Measurements from ENCODE around the gene ABCB1.

ABCB1 gene

GRCh38 chr7:87604264-87604663, 3.6 kb upstream of the ABCB1 start:
- no peaks in the 10 kb centered on the region for H3K36me3 Mint-ChIP-seq (ENCODE audit: low read depth)
- H3K27ac Mint-ChIP-seq = no peak overlapping the region
- peaks cover 12% of the 10 kb centered on the region for H3K4me1 Mint-ChIP-seq
- DNase-seq = no peak
- H3K9me3 Mint-ChIP-seq = peaks cover 4% of the 10 kb centered on the region
- TF ChIP-seq CTCF (IDR thresholded peaks at IDR 0.05) = no peak
- H3K4me3 Mint-ChIP-seq = no peak overlapping the region
- H3K27me3 Mint-ChIP-seq (ENCODE audit: low read depth, poor library complexity) = peaks cover 58% of the 10 kb centered on the region

GRCh38 chr7:87599336-87599735, 1.3 kb downstream of the ABCB1 start:
- Mint-ChIP-seq H3K4me3 (peak overlapping the region; percentile 55), H3K36me3 (ENCODE audit: low read depth) (no peaks in the 10 kb centered on the region), H3K27ac (no peak overlapping the region), H3K9me3 (peaks cover 4% of the 10 kb centered on the region), H3K4me1 (peaks cover 12% of the 10 kb centered on the region), H3K27me3 (ENCODE audit: low read depth, poor library complexity) (peaks cover 54% of the 10 kb centered on the region)
- no peak for DNase-seq
- TF ChIP-seq CTCF (IDR thresholded peaks at IDR 0.05) = no peak

GRCh38 chr7:87598234-87599009, 2.3 kb downstream of the ABCB1 start:
- no peak for DNase-seq
- H3K36me3 Mint-ChIP-seq (ENCODE audit: low read depth) = no peaks in the 10 kb centered on the region
- H3K27me3 Mint-ChIP-seq (ENCODE audit: low read depth, poor library complexity) = peaks cover 47% of the 10 kb centered on the region
- no peak overlapping the region for H3K4me3 Mint-ChIP-seq
- peaks cover 12% of the 10 kb centered on the region for H3K4me1 Mint-ChIP-seq
- TF ChIP-seq CTCF (IDR thresholded peaks at IDR 0.05) = no peak
- no peak overlapping the region for H3K27ac Mint-ChIP-seq
- H3K9me3 Mint-ChIP-seq = peaks cover 4% of the 10 kb centered on the region

GRCh38 chr7:87596696-87597095, 4.0 kb downstream of the ABCB1 start:
- Mint-ChIP-seq H3K9me3 (no peaks in the 10 kb centered on the region), H3K27ac (no peak overlapping the region), H3K27me3 (ENCODE audit: low read depth, poor library complexity) (peaks cover 30% of the 10 kb centered on the region), H3K4me1 (peaks cover 12% of the 10 kb centered on the region), H3K36me3 (ENCODE audit: low read depth) (no peaks in the 10 kb centered on the region), H3K4me3 (no peak overlapping the region)
- no peak for DNase-seq
- no peak for TF ChIP-seq CTCF (IDR thresholded peaks at IDR 0.05)

- Mint-ChIP-seq H3K9me3 (no peaks in the 10 kb centered on the region), H3K4me1 (peaks cover 8% of the 10 kb centered on the region), H3K27ac (no peak overlapping the region), H3K27me3 (ENCODE audit: low read depth, poor library complexity) (peaks cover 25% of the 10 kb centered on the region), H3K36me3 (ENCODE audit: low read depth) (no peaks in the 10 kb centered on the region), H3K4me3 (no peak overlapping the region)
- TF ChIP-seq CTCF (IDR thresholded peaks at IDR 0.05) = no peak
- no peak for DNase-seq
These were observed 4.5 kb downstream of the ABCB1 start for GRCh38 chr7:87596136-87596535.

GRCh38 chr7:87592300-87592699, 8.4 kb downstream of the ABCB1 start:
- no peak overlapping the region for H3K27ac Mint-ChIP-seq
- no peaks in the 10 kb centered on the region for H3K27me3 Mint-ChIP-seq (ENCODE audit: low read depth, poor library complexity)
- H3K4me3 Mint-ChIP-seq = no peak overlapping the region
- no peak for TF ChIP-seq CTCF (IDR thresholded peaks at IDR 0.05)
- no peaks in the 10 kb centered on the region for H3K9me3 Mint-ChIP-seq
- DNase-seq = no peak
- no peaks in the 10 kb centered on the region for H3K36me3 Mint-ChIP-seq (ENCODE audit: low read depth)
- H3K4me1 Mint-ChIP-seq = no peaks in the 10 kb centered on the region

Measured in nephron progenitor cell (in vitro differentiated cells).